GM12872 (cell line): Measurements from ENCODE around the gene ERMN.

Source experiments
- TF ChIP-seq, protein P1 (sequence below): IDR thresholded peaks from 3 replicates; pipeline ENCODE4 v1.5.1; 2011; ENCODE audit warnings: low read depth, mild to moderate bottlenecking, low read length, moderate library complexity; ENCODE audit not compliant: insufficient read depth

Gene ERMN

DNA sequence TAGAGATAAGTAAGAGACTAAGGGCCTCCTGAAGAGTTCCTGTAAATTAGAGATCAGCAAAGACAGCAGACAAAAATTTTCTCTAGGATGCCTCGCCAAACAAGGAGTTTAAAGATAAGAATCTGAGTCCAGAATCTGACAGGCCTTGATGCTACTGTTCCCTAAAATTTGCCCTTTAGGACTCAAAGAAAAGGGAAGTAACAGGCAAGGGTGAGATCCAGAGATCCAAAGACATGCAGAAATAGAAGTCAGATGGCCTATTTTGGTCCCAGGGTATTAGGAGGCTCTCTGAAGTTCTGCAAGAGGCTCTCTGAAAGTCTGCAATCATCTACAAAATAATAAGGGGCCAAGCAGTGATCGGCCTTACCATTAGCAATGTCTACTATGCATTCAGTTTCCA is 35.1 kb downstream of the ERMN start:
- TF ChIP-seq, protein P1, sequence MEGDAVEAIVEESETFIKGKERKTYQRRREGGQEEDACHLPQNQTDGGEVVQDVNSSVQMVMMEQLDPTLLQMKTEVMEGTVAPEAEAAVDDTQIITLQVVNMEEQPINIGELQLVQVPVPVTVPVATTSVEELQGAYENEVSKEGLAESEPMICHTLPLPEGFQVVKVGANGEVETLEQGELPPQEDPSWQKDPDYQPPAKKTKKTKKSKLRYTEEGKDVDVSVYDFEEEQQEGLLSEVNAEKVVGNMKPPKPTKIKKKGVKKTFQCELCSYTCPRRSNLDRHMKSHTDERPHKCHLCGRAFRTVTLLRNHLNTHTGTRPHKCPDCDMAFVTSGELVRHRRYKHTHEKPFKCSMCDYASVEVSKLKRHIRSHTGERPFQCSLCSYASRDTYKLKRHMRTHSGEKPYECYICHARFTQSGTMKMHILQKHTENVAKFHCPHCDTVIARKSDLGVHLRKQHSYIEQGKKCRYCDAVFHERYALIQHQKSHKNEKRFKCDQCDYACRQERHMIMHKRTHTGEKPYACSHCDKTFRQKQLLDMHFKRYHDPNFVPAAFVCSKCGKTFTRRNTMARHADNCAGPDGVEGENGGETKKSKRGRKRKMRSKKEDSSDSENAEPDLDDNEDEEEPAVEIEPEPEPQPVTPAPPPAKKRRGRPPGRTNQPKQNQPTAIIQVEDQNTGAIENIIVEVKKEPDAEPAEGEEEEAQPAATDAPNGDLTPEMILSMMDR: no peak

DNA sequence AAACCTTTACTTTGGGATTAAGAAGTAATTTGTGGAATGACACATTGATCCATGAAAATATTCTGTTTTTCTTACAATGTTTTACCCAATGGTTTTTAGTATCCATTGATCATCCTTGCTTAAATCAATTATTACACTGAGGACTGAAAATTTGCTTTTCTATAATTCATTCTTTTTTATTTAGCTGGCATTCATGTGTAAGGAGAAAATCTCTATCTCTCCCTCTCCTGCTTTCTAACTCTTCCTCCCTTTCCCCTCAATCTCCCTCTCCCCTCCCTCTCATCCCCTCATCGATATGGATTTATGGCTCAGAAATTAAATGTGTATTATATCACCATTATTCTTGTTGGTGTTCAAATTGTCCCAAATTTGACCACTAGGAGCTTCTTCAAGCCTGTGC is 38.5 kb downstream of the ERMN start:
- TF ChIP-seq, protein P1: no peak

DNA sequence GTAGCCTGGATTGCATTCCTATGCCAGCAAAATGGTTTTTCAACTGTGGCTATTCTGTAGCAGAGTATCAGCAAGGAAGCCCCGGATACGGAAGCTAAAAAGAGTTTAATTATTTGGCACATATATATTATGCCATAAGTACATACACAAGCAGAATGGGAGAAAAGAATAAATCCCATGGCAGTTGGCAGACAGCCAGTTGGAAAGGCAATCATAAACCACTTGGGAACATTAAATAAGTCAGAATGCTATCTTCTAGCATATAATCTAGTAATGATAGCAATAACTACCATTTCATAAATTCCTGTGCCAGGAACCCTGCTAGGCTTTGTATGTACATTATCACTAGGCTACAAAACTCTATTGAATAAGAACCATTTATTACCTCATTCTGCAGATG is 42.2 kb downstream of the ERMN start:
- TF ChIP-seq, protein P1: no peak

DNA sequence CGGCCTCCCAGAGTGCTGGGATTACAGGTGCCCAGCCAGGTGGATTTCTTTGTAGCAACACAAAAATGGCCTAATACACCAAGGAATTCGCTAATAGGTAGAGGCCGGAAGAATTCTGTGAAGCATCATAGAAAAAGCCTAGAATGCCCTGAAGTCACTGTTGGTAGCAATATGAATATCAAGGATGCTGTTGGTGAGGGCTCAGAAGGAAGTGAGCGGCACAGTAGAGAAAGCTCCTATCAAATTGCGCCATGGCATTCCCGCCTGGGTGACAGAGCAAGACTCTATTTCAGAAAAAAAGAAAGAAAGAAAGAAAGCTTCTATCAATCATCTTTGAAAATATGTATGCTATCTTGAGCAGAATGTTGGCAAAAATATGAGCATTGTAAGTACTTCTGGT is 44.3 kb downstream of the ERMN start:
- TF ChIP-seq, protein P1: no peak

DNA sequence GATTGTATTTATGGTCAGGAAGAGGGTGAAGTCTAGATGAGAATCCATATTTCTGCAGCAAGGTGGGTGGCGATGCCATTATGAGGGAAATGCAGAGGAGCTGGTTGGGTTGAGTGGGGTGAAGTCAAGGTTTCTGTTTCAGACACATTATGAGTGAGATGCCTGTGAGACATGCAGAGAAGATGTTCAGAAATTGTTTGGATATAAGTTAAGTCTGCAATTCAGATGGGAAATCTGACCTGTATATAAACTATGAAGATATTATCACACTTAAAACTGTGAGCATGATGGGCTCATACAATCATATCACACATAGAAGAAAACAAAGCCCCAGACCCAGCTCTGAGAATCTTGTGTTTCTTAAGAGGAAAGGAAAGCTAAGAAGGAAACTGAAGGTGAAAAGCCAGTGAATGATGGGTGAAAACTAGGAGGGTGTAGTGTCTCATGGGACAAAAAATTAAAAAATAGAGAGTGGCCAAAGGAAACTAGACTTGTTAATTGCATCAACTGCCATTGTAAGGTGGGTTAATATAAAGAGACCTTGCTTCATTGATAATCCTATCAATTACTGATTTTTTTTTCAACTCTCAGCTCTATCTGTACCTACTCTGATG is 53.9 kb downstream of the ERMN start:
- TF ChIP-seq, protein P1: no peak

DNA sequence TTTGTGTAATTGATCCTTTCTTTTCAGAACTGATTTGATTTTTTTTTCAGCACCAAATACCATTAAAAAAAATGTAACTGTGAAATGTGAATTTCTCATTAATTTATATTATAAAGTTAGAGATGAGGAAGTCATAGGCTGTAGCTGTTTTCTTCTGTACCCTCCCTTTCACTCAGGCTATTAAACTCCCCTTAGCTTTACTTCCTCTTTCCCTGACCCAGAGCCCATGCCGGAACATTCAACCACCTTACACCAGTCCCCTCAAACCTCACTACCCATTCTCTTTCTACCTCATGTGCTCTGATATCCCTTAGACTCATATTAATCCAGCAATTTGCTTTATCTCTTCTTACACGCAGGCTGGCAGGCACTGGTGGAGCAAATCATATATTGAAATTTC is 55.7 kb downstream of the ERMN start:
- TF ChIP-seq, protein P1: no peak

DNA sequence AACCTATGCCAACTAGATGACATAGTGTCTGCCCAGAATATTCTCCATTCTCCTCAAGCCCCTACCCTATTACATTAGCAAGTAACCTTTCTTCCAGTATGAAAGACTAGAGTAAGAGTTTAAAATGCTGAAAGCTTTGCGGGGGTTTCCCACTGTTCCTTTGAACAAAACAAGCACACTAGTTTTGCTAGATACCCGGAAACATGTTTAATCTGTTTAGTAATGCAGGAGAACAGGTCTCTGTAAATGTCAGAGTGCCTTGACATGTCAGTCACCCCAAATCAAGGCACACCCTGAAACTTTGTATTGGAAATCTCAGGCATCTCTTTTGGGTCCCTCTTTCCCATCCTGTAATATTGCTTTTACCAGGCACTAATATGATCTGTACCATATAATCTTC is 56.6 kb downstream of the ERMN start:
- TF ChIP-seq, protein P1: no peak
